Endothelial cell of umbilical vein (primary cell): Measurements from ENCODE around the gene CYTH1. TPM values are rescaled to one million over a fixed set of nuclear protein-coding genes. Genes with fewer than 3 reads are reported as not detected.

Experiments
- BruUV-seq: library from RNA; stranded (reverse); fragments of 400-500 nt; replicated peaks from 2 replicates; lab custom pipeline; 2021; lab: Mats Ljungman, UMichigan
- CTCF ChIA-PET: fragments of 300-600, 350-600 bp; sonication (Branson Sonifier 250); formaldehyde crosslinking; loops from one replicate; lab custom pipeline; 2021; ENCODE audit warnings: antibody characterized with exemption, inconsistent platforms; lab: Charles Lee
- POLR2A ChIA-PET: fragments of 300-600, 350-600 bp; sonication (Branson Sonifier 250); formaldehyde crosslinking; loops from one replicate; lab custom pipeline; 2021; ENCODE audit warnings: antibody characterized with exemption, inconsistent platforms; lab: Charles Lee
- DNase-seq: peaks from one replicate; pipeline ENCODE4 v3.0.0-alpha.2; 2011; ENCODE audit warnings: low read depth, low spot score
- FAIRE-seq: peaks from 2 replicates; lab custom pipeline; 2011; peaks lifted over from hg19 to GRCh38; lab: Jason Lieb, UNC
- H2AFZ ChIP-seq: 2 replicates; pipeline ENCODE4 v1.6.0; 2012; ENCODE audit warnings: low read depth, low read length, control low read depth, inconsistent platforms
- H3K27ac ChIP-seq: 2 replicates; pipeline ENCODE4 v1.5.1; 2011; ENCODE audit warnings: low read depth, mild to moderate bottlenecking, control low read depth, low read length, moderate library complexity; ENCODE audit not compliant: insufficient read depth
- H3K27me3 ChIP-seq, 2 experiments: 2 replicates each; pipeline versions ENCODE4 v1.6.0 to v1.6.1; 2011; ENCODE audit warnings: low read length in 2 of 2, mixed read lengths in 1 of 2; ENCODE audit not compliant: control insufficient read depth in 2 of 2, insufficient read depth in 2 of 2
- H3K36me3 ChIP-seq, 2 experiments: 2 replicates in 1 of 2; 3 replicates in 1 of 2; pipeline ENCODE4 v1.5.1; 2011; ENCODE audit warnings: low read length in 2 of 2, mild to moderate bottlenecking in 1 of 2, moderate library complexity in 1 of 2; ENCODE audit not compliant: control insufficient read depth in 2 of 2, insufficient read depth in 2 of 2; ENCODE audit errors: extremely low read depth in 1 of 2
- H3K4me1 ChIP-seq: 3 replicates; pipeline ENCODE4 v1.5.1; 2011; ENCODE audit warnings: mild to moderate bottlenecking, low read length; ENCODE audit not compliant: control insufficient read depth, insufficient read depth; ENCODE audit errors: extremely low read depth
- H3K4me2 ChIP-seq: 2 replicates; pipeline ENCODE4 v1.6.1; 2011; ENCODE audit warnings: low read length, control low read depth, mixed read lengths; ENCODE audit not compliant: insufficient read depth
- H3K4me3 ChIP-seq, 3 experiments: fragments of 200-600 bp in 1 of 3; sonication (generic), shearing (Covaris generic) in 1 of 3; replicated peaks in 1 of 3; 2 replicates each; pipeline ENCODE4 v1.5.1; 2011 to 2016; ENCODE audit warnings: control low read depth in 3 of 3, low read length in 3 of 3, mild to moderate bottlenecking in 2 of 3, inconsistent platforms in 1 of 3, low read depth in 1 of 3, moderate library complexity in 1 of 3; ENCODE audit not compliant: insufficient read depth in 1 of 3
- H3K79me2 ChIP-seq: 2 replicates; pipeline ENCODE4 v1.6.0; 2012; ENCODE audit warnings: low read length, inconsistent platforms; ENCODE audit not compliant: control insufficient read depth, insufficient read depth
- H3K9ac ChIP-seq: replicated peaks from 2 replicates; pipeline ENCODE3; 2011; ENCODE audit warnings: low read length, control low read depth; ENCODE audit not compliant: insufficient read depth; ENCODE audit errors: extremely low read depth
- H3K9me1 ChIP-seq: replicated peaks from 3 replicates; pipeline ENCODE4 v1.6.0; 2011; ENCODE audit warnings: mild to moderate bottlenecking, low read length; ENCODE audit not compliant: control insufficient read depth, insufficient read depth; ENCODE audit errors: extremely low read depth
- H3K9me3 ChIP-seq: replicated peaks from 2 replicates; pipeline ENCODE4 v1.5.1; 2012; ENCODE audit warnings: low read length, inconsistent platforms; ENCODE audit not compliant: control insufficient read depth, insufficient read depth
- H4K20me1 ChIP-seq: replicated peaks from 2 replicates; pipeline ENCODE3; 2011; ENCODE audit warnings: mild to moderate bottlenecking, low read length; ENCODE audit not compliant: control insufficient read depth, insufficient read depth; ENCODE audit errors: extremely low read depth
- EZH2 ChIP-seq: IDR thresholded peaks from 2 replicates; pipeline ENCODE4 v1.6.1; 2012; ENCODE audit warnings: borderline replicate concordance, low read depth, mild to moderate bottlenecking, moderate library complexity, low read length, inconsistent platforms; ENCODE audit not compliant: severe bottlenecking
- FOS ChIP-seq: IDR thresholded peaks from 2 replicates; pipeline ENCODE4 v1.6.1; 2011; ENCODE audit warnings: mild to moderate bottlenecking, low read length, moderate library complexity, borderline replicate concordance; ENCODE audit not compliant: insufficient read depth
- GATA2 ChIP-seq: IDR thresholded peaks from 2 replicates; pipeline ENCODE4 v1.7.0; 2011; ENCODE audit warnings: low read depth, mild to moderate bottlenecking, moderate library complexity, mixed read lengths, low read length; ENCODE audit not compliant: insufficient read length, insufficient read depth
- JUN ChIP-seq: IDR thresholded peaks from 2 replicates; pipeline ENCODE4 v1.6.1; 2011; ENCODE audit warnings: borderline replicate concordance, low read depth; ENCODE audit not compliant: insufficient read length, insufficient read depth
- MYC ChIP-seq: IDR thresholded peaks from one replicate; pipeline ENCODE4 v1.6.1; 2011; ENCODE audit warnings: mild to moderate bottlenecking, low read depth, low read length
- POLR2A ChIP-seq: IDR thresholded peaks from 2 replicates; pipeline ENCODE4 v1.6.1; 2012; ENCODE audit warnings: low read depth, mild to moderate bottlenecking, control low read depth, low read length
- POLR2AphosphoS5 ChIP-seq: IDR thresholded peaks from 2 replicates; pipeline ENCODE4 v1.6.1; 2012; ENCODE audit warnings: low read depth, mild to moderate bottlenecking, control low read depth, low read length, moderate library complexity; ENCODE audit not compliant: insufficient read depth
- dilution Hi-C: fragments of 300-500 bp; cut with MboI; formaldehyde crosslinking; loops from one replicate; pipeline ENCODE4 v1.15.0; 2019; ENCODE audit warnings: low sequenced_read_pairs; ENCODE audit not compliant: extremely low pct_ligation_motif_present
- intact Hi-C: fragments of 100-400 bp; cut with micrococcal nuclease; formaldehyde crosslinking; loops from one replicate; pipeline ENCODE4 v1.10.0; 2022
- polyA plus RNA-seq, 4 experiments: library from polyadenylated mRNA; depleted of rRNA in 3 of 4; stranded (reverse) in 3 of 4; unstranded in 1 of 4; fragments of >200 nt; gene quantifications; 2 replicates each; pipeline versions ENCODE4 v1.2.1 to v1.2.3, GENCODE V29; 2011 to 2012; ENCODE audit warnings: missing spikeins in 1 of 4
- total RNA-seq: library from RNA; stranded (reverse); gene quantifications from 2 replicates; pipeline ENCODE4 v1.2.3, GENCODE V29; 2021
- TF ChIP-seq, protein P1 (sequence below), 2 donors: IDR thresholded peaks; 1 replicate in 1 of 2; 2 replicates in 1 of 2; pipeline ENCODE4 v1.5.1; 2011; ENCODE audit warnings: low read length in 2 of 2, mild to moderate bottlenecking in 2 of 2, moderate library complexity in 2 of 2, control low read depth in 1 of 2, inconsistent platforms in 1 of 2, low read depth in 1 of 2; ENCODE audit not compliant: insufficient read depth in 1 of 2; ENCODE audit errors: extremely low read depth in 1 of 2
- TF ChIP-seq, protein P2 (sequence below): IDR thresholded peaks from 2 replicates; pipeline ENCODE4 v1.6.1; 2011; ENCODE audit not compliant: insufficient read depth, insufficient read length

The CYTH1 gene
- total and polyA plus RNA-seq, 2 donors (not counting 3 experiments of a cell fraction or from before 2014, with no cell fraction given): 35.9 to 49.9 TPM

DNA sequence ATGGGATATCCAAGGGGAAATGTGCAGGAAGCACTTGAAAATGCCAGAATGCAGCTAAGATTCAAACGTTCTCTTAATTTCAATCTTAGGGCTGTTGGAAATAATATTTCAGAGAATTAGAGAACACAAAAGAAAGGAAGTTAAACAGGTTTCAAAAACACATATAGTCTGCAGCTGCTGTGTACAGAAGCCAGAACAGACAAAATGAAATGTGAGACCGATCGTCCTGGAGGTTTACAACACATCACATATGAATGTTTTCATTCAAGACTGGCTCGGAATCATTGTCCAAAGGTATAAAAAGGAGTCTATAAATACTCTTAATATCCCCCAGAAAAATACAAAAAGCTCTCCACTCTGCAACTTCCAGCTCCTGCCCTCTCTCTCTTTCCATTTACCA, 14.3 kb downstream of the CYTH1 start:
- Histone ChIP-seq H2AFZ (no peak overlapping the region), H3K36me3 (no peaks in the 10 kb centered on the region), H3K9me3 (no peaks in the 10 kb centered on the region), H3K4me3 (no peak overlapping the region), H3K9ac (no peak overlapping the region), H3K4me2 (peak overlapping the region; percentile 51), H3K4me1 (peaks cover 26% of the 10 kb centered on the region), H4K20me1 (no peaks in the 10 kb centered on the region), H3K79me2 (peaks cover 10% of the 10 kb centered on the region), H3K27me3 (no peaks in the 10 kb centered on the region), H3K9me1 (no peaks in the 10 kb centered on the region), H3K27ac (no peak overlapping the region)
- DNase-seq: peak; percentile 54
- intact Hi-C loops: loop anchor here (2.0 kb wide), 1 partner anchor 13 kb away; no protein-coding TSS in a partner anchor
- BruUV-seq: no TSS peak
- CTCF ChIA-PET: interaction anchor here (0.6 to 1.3 kb wide), 3 partner anchors 12 to 60 kb away, joined by 3 to 4 read pairs (median 3); no protein-coding TSS in a partner anchor
- FAIRE-seq: peak; percentile 87
- no peak for TF ChIP-seq POLR2A
- no peak for TF ChIP-seq EZH2
- TF ChIP-seq FOS: no peak
- TF ChIP-seq, protein P1, sequence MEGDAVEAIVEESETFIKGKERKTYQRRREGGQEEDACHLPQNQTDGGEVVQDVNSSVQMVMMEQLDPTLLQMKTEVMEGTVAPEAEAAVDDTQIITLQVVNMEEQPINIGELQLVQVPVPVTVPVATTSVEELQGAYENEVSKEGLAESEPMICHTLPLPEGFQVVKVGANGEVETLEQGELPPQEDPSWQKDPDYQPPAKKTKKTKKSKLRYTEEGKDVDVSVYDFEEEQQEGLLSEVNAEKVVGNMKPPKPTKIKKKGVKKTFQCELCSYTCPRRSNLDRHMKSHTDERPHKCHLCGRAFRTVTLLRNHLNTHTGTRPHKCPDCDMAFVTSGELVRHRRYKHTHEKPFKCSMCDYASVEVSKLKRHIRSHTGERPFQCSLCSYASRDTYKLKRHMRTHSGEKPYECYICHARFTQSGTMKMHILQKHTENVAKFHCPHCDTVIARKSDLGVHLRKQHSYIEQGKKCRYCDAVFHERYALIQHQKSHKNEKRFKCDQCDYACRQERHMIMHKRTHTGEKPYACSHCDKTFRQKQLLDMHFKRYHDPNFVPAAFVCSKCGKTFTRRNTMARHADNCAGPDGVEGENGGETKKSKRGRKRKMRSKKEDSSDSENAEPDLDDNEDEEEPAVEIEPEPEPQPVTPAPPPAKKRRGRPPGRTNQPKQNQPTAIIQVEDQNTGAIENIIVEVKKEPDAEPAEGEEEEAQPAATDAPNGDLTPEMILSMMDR (IDR thresholded peaks at IDR 0.05; ENCODE audit: extremely low read depth in 1 of 2, insufficient read depth in 1 of 2, low read depth in 1 of 2, low read length in 2 of 2): no peak
- no peak for TF ChIP-seq JUN
- TF ChIP-seq POLR2AphosphoS5: no peak
- TF ChIP-seq, protein P2, sequence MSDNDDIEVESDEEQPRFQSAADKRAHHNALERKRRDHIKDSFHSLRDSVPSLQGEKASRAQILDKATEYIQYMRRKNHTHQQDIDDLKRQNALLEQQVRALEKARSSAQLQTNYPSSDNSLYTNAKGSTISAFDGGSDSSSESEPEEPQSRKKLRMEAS: no peak
- no peak for TF ChIP-seq MYC
- TF ChIP-seq GATA2: no peak
- POLR2A ChIA-PET: no interaction called here
- dilution Hi-C loops: no loop called here
